Kidney epithelial cell (primary cell): Measurements from ENCODE around the gene KIF2C. TPM values are rescaled to one million over a fixed set of nuclear protein-coding genes. Genes with fewer than 3 reads are reported as not detected.

ENCODE experiments used
- DNase-seq: peaks from one replicate; pipeline ENCODE4 v3.0.0-alpha.2; 2010; ENCODE audit warnings: low read depth
- H3K27me3 ChIP-seq: 2 replicates; pipeline ENCODE4 v1.6.0; 2011; ENCODE audit warnings: low read length; ENCODE audit not compliant: control insufficient read depth, insufficient read depth
- H3K36me3 ChIP-seq: 2 replicates; pipeline ENCODE4 v1.5.1; 2011; ENCODE audit warnings: low read length; ENCODE audit not compliant: control insufficient read depth, insufficient read depth
- H3K4me3 ChIP-seq: 2 replicates; pipeline ENCODE4 v1.5.1; 2011; ENCODE audit warnings: low read depth, mild to moderate bottlenecking, control low read depth, low read length
- CTCF ChIP-seq: IDR thresholded peaks from 2 replicates; pipeline ENCODE4 v1.5.1; 2011; ENCODE audit warnings: mild to moderate bottlenecking, moderate library complexity, low read length, control low read depth, inconsistent platforms; ENCODE audit not compliant: insufficient read depth, poor library complexity, severe bottlenecking
- total RNA-seq: library from RNA; depleted of rRNA; stranded (reverse); fragments of >200 nt; gene quantifications from 2 replicates; pipeline ENCODE4 v1.2.3, GENCODE V29; 2015

Gene KIF2C
- total RNA-seq, 1 donor from 2014 or later = 9.5 TPM

GRCh38 chr1:44806025-44806703 is 66.5 kb downstream of the KIF2C start:
- no peak for TF ChIP-seq CTCF
- Histone ChIP-seq H3K36me3 (peaks cover 11% of the 10 kb centered on the region), H3K27me3 (no peaks in the 10 kb centered on the region), H3K4me3 (no peak overlapping the region)
- no peak for DNase-seq

- no peak within 1 kb of the TSS for H3K4me3 ChIP-seq
- TF ChIP-seq CTCF = no peak
Measured at GRCh38 chr1:44806704-44807363, 67.2 kb downstream of the KIF2C start, which contains the start of gene DYNLT4. Gene DYNLT4, minus strand, starts transcription at chr1:44807351. Its CDS starts 683 bp downstream, at chr1:44806668.

GRCh38 chr1:44807364-44808062 is 67.9 kb downstream of the KIF2C start:
- H3K36me3 ChIP-seq = peaks cover 8% of the 10 kb centered on the region
- H3K4me3 ChIP-seq = no peak overlapping the region
- H3K27me3 ChIP-seq = no peaks in the 10 kb centered on the region
- DNase-seq = peak; percentile 97
- TF ChIP-seq CTCF = no peak

More at GRCh38 chr1:44806704-44807363, 67.2 kb downstream of the KIF2C start, which contains the start of gene DYNLT4:
- no peak for DNase-seq
- Histone ChIP-seq H3K27me3 (no peaks in the 10 kb centered on the region), H3K36me3 (peaks cover 11% of the 10 kb centered on the region)

GRCh38 chr1:44808063-44808937 is 68.7 kb downstream of the KIF2C start, which contains the start of gene BTBD19:
Gene BTBD19, plus strand, starts transcription at chr1:44808523. Its CDS starts 298 bp downstream, at chr1:44808821.
- DNase-seq = no peak

More at GRCh38 chr1:44808063-44808937, 68.7 kb downstream of the KIF2C start, which contains the start of gene BTBD19:
- Histone ChIP-seq H3K27me3 (no peaks in the 10 kb centered on the region), H3K36me3 (peaks cover 5% of the 10 kb centered on the region), H3K4me3 (peak within 1 kb of the TSS; percentile 36)
- no peak for TF ChIP-seq CTCF
